Measurements from ENCODE around the gene PAIP2.

DNA sequence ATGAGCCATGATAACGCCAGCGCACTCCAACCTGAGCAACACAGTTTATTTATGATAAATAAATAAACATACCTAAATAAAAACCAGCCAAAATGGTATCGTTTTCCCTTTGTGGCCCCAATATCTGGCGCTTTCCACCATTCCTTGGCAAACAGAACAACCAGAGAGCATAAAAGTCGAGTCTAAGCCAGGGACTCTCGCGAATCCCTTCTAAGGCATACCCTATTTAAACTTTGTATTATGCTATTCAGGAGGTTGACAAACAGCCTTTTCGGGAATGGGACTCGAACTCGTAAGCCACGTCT, 48.5 kb upstream of the PAIP2 start:
- TF ChIP-seq CTCF (IDR thresholded peaks at IDR 0.05 in 8 of 11, conservative IDR thresholded peaks at IDR 0.05 in 3 of 11) (no peak), POLR2AphosphoS5 (IDR thresholded peaks at IDR 0.05) (no peak), POLR2A (IDR thresholded peaks at IDR 0.05) (no peak)
